Stimulated activated naive B cell treated with anti-CD40 and anti-IgM and Interleukin-4, amounts not matched to agents 10 μg/mL and 1 μg/mL and 100 μg/mL, for 72 hours (primary cell): ENCODE measurements around the gene COL2A1.

Experiments
- ATAC-seq, 2 donors: fragments of 150-1000 bp; cut with Tn5 transposase; replicated peaks; 2 replicates each; pipeline ENCODE4 v1.10.0; 2021; ENCODE audit warnings: moderate library complexity in 1 of 2
- DNase-seq: peaks from one replicate; pipeline ENCODE4 v3.0.0; 2021
- H3K27ac Mint-ChIP-seq: one replicate; pipeline ENCODE4 v1.8.0; 2022; ENCODE audit warnings: mild to moderate bottlenecking, mixed read lengths
- H3K27me3 Mint-ChIP-seq, 2 donors: one replicate each; pipeline ENCODE4 v1.8.0; 2022; ENCODE audit warnings: mixed read lengths in 2 of 2
- H3K36me3 Mint-ChIP-seq, 2 donors: one replicate each; pipeline ENCODE4 v1.8.0; 2022; ENCODE audit warnings: mixed read lengths in 2 of 2, mild to moderate bottlenecking in 1 of 2
- H3K4me1 Mint-ChIP-seq, 2 donors: one replicate each; pipeline ENCODE4 v1.8.0; 2022; ENCODE audit warnings: mixed read lengths in 2 of 2, mild to moderate bottlenecking in 1 of 2
- H3K4me3 Mint-ChIP-seq, 2 donors: one replicate each; pipeline ENCODE4 v1.8.0; 2022; ENCODE audit warnings: mild to moderate bottlenecking in 2 of 2, mixed read lengths in 2 of 2, moderate library complexity in 1 of 2
- H3K9me3 Mint-ChIP-seq, 2 donors: one replicate each; pipeline ENCODE4 v1.8.0; 2022; ENCODE audit warnings: mixed read lengths in 2 of 2, mild to moderate bottlenecking in 1 of 2

The COL2A1 gene

GRCh38 chr12:48025281-48025680, 21.0 kb upstream of the COL2A1 start:
- DNase-seq (no peak), ATAC-seq (no peak)
- Mint-ChIP-seq H3K27ac (no peak overlapping the region), H3K27me3 (peaks cover 23 to 50% of the 10 kb centered on the region in 2 donors), H3K4me1 (peaks cover 10 to 18% of the 10 kb centered on the region in 2 donors), H3K9me3 (no peaks in the 10 kb centered on the region), H3K4me3 (no peak overlapping the region), H3K36me3 (no peaks in the 10 kb centered on the region)

- Mint-ChIP-seq H3K4me3 (no peak overlapping the region), H3K9me3 (no peaks in the 10 kb centered on the region), H3K4me1 (peaks cover 10 to 18% of the 10 kb centered on the region in 2 donors), H3K27ac (no peak overlapping the region), H3K27me3 (peaks cover 23 to 50% of the 10 kb centered on the region in 2 donors), H3K36me3 (no peaks in the 10 kb centered on the region)
- no peak for ATAC-seq
- DNase-seq, result no peak
Observed at GRCh38 chr12:48024735-48025134, 20.5 kb upstream of the COL2A1 start.

GRCh38 chr12:48023386-48023785, 19.1 kb upstream of the COL2A1 start:
- H3K27ac Mint-ChIP-seq, result no peak overlapping the region
- no peaks in the 10 kb centered on the region for H3K9me3 Mint-ChIP-seq
- no peak for ATAC-seq

GRCh38 chr12:48022676-48023385, 18.6 kb upstream of the COL2A1 start:
- Mint-ChIP-seq H3K36me3 (no peaks in the 10 kb centered on the region), H3K4me1 (peaks cover 3 to 4% of the 10 kb centered on the region in 2 donors), H3K4me3 (no peak overlapping the region), H3K27me3 (peaks cover 32 to 50% of the 10 kb centered on the region in 2 donors), H3K9me3 (no peaks in the 10 kb centered on the region), H3K27ac (no peak overlapping the region)
- ATAC-seq (no peak), DNase-seq (no peak)

More at GRCh38 chr12:48023386-48023785, 19.1 kb upstream of the COL2A1 start:
- Mint-ChIP-seq H3K4me1 (peaks cover 5 to 10% of the 10 kb centered on the region in 2 donors), H3K36me3 (no peaks in the 10 kb centered on the region), H3K27me3 (peaks cover 29 to 48% of the 10 kb centered on the region in 2 donors), H3K4me3 (no peak overlapping the region)
- DNase-seq, result no peak

- DNase-seq (no peak), ATAC-seq (no peak)
- Mint-ChIP-seq H3K4me1 (no peaks in the 10 kb centered on the region), H3K27me3 (peaks cover 32 to 52% of the 10 kb centered on the region in 2 donors), H3K36me3 (no peaks in the 10 kb centered on the region), H3K9me3 (no peaks in the 10 kb centered on the region), H3K4me3 (no peak overlapping the region), H3K27ac (no peak overlapping the region)
Observed at GRCh38 chr12:48022180-48022521, 17.9 kb upstream of the COL2A1 start.

- H3K4me1 Mint-ChIP-seq, result no peaks in the 10 kb centered on the region
- H3K9me3 Mint-ChIP-seq, result no peaks in the 10 kb centered on the region
- H3K27me3 Mint-ChIP-seq, result peaks cover 32 to 57% of the 10 kb centered on the region in 2 donors
- H3K4me3 Mint-ChIP-seq, result no peak overlapping the region
- no peak for DNase-seq
- H3K36me3 Mint-ChIP-seq, result no peaks in the 10 kb centered on the region
- no peak for ATAC-seq
- no peak overlapping the region for H3K27ac Mint-ChIP-seq
Observed at GRCh38 chr12:48021485-48022179, 17.4 kb upstream of the COL2A1 start.

GRCh38 chr12:48019639-48020265, 15.5 kb upstream of the COL2A1 start:
- ATAC-seq, result no peak
- Mint-ChIP-seq H3K27me3 (peaks cover 33 to 50% of the 10 kb centered on the region in 2 donors), H3K4me3 (no peak overlapping the region)

GRCh38 chr12:48018618-48018995, 14.3 kb upstream of the COL2A1 start:
- no peak for ATAC-seq
- H3K27ac Mint-ChIP-seq, result no peak overlapping the region
- H3K27me3 Mint-ChIP-seq, result peaks cover 31 to 53% of the 10 kb centered on the region in 2 donors
- no peaks in the 10 kb centered on the region for H3K36me3 Mint-ChIP-seq
- H3K4me1 Mint-ChIP-seq, result no peaks in the 10 kb centered on the region
- H3K4me3 Mint-ChIP-seq, result no peak overlapping the region
- DNase-seq, result no peak
- H3K9me3 Mint-ChIP-seq, result no peaks in the 10 kb centered on the region

More at GRCh38 chr12:48019639-48020265, 15.5 kb upstream of the COL2A1 start:
- Mint-ChIP-seq H3K4me1 (no peaks in the 10 kb centered on the region), H3K36me3 (no peaks in the 10 kb centered on the region), H3K27ac (no peak overlapping the region), H3K9me3 (no peaks in the 10 kb centered on the region)
- DNase-seq, result no peak

- H3K4me3 Mint-ChIP-seq, result no peak overlapping the region
- no peaks in the 10 kb centered on the region for H3K9me3 Mint-ChIP-seq
- H3K27ac Mint-ChIP-seq, result no peak overlapping the region
- H3K4me1 Mint-ChIP-seq, result no peaks in the 10 kb centered on the region
- H3K27me3 Mint-ChIP-seq, result peaks cover 31 to 53% of the 10 kb centered on the region in 2 donors
- no peaks in the 10 kb centered on the region for H3K36me3 Mint-ChIP-seq
- no peak for DNase-seq
- ATAC-seq, result no peak
Observed at GRCh38 chr12:48017921-48018617, 13.8 kb upstream of the COL2A1 start.

- no peaks in the 10 kb centered on the region for H3K4me1 Mint-ChIP-seq
- H3K27me3 Mint-ChIP-seq, result peaks cover 27 to 47% of the 10 kb centered on the region in 2 donors
- no peak for DNase-seq
- no peaks in the 10 kb centered on the region for H3K9me3 Mint-ChIP-seq
- H3K36me3 Mint-ChIP-seq, result no peaks in the 10 kb centered on the region
- no peak overlapping the region for H3K4me3 Mint-ChIP-seq
- no peak for ATAC-seq
- no peak overlapping the region for H3K27ac Mint-ChIP-seq
Observed at GRCh38 chr12:48017496-48017895, 13.2 kb upstream of the COL2A1 start.

GRCh38 chr12:48016373-48017020, 12.2 kb upstream of the COL2A1 start:
- H3K27me3 Mint-ChIP-seq, result peaks cover 22 to 44% of the 10 kb centered on the region in 2 donors
- H3K4me1 Mint-ChIP-seq, result no peaks in the 10 kb centered on the region
- no peak for DNase-seq
- H3K27ac Mint-ChIP-seq, result no peak overlapping the region
- H3K4me3 Mint-ChIP-seq, result no peak overlapping the region
- H3K36me3 Mint-ChIP-seq, result no peaks in the 10 kb centered on the region
- ATAC-seq, result no peak
- no peaks in the 10 kb centered on the region for H3K9me3 Mint-ChIP-seq

- no peak overlapping the region for H3K4me3 Mint-ChIP-seq
- H3K27ac Mint-ChIP-seq, result no peak overlapping the region
- DNase-seq, result no peak
- H3K36me3 Mint-ChIP-seq, result no peaks in the 10 kb centered on the region
- H3K4me1 Mint-ChIP-seq, result no peaks in the 10 kb centered on the region
- no peaks in the 10 kb centered on the region for H3K9me3 Mint-ChIP-seq
- peaks cover 26 to 44% of the 10 kb centered on the region in 2 donors for H3K27me3 Mint-ChIP-seq
- ATAC-seq, result no peak
Observed at GRCh38 chr12:48015954-48016353, 11.7 kb upstream of the COL2A1 start.

- Mint-ChIP-seq H3K27me3 (peaks cover 33 to 52% of the 10 kb centered on the region in 2 donors), H3K4me3 (no peak overlapping the region)
Observed at GRCh38 chr12:48015129-48015528, 10.9 kb upstream of the COL2A1 start.

GRCh38 chr12:48013287-48013686, 9.0 kb upstream of the COL2A1 start:
- H3K27ac Mint-ChIP-seq, result no peak overlapping the region
- H3K36me3 Mint-ChIP-seq, result no peaks in the 10 kb centered on the region
- peaks cover 40 to 64% of the 10 kb centered on the region in 2 donors for H3K27me3 Mint-ChIP-seq
- ATAC-seq, result no peak
- H3K9me3 Mint-ChIP-seq, result no peaks in the 10 kb centered on the region
- no peak overlapping the region for H3K4me3 Mint-ChIP-seq
- peaks cover 0 to 2% of the 10 kb centered on the region in 2 donors for H3K4me1 Mint-ChIP-seq
- DNase-seq, result no peak

More at GRCh38 chr12:48015129-48015528, 10.9 kb upstream of the COL2A1 start:
- Mint-ChIP-seq H3K4me1 (no peaks in the 10 kb centered on the region), H3K36me3 (no peaks in the 10 kb centered on the region), H3K27ac (no peak overlapping the region), H3K9me3 (no peaks in the 10 kb centered on the region)
- ATAC-seq (no peak), DNase-seq (no peak)
